ENCODE measurements around the gene PSMD4.

The PSMD4 gene

DNA sequence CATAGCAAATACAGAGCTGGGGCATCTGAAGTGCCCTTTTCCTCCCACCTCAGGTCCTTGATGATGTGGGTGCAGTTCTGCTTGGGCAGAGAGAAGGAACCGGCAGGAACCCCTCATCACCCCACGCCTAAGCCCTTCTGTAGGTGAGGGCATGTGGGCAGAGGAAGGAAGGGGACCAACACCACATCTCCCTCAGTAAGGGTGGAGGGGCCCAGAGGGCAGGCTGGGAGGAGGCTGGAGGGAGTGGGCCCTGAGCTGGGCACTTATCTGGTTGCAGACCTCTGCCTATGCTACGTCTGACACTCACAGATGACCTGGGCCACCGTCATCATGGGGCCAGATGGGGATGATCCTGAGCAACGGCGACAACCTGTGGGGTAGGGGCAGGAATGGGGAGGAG, 38.6 kb downstream of the PSMD4 start:
- FAIRE-seq (no peak), DNase-seq (ENCODE audit: insufficient read length, low spot score) (no peak)

DNA sequence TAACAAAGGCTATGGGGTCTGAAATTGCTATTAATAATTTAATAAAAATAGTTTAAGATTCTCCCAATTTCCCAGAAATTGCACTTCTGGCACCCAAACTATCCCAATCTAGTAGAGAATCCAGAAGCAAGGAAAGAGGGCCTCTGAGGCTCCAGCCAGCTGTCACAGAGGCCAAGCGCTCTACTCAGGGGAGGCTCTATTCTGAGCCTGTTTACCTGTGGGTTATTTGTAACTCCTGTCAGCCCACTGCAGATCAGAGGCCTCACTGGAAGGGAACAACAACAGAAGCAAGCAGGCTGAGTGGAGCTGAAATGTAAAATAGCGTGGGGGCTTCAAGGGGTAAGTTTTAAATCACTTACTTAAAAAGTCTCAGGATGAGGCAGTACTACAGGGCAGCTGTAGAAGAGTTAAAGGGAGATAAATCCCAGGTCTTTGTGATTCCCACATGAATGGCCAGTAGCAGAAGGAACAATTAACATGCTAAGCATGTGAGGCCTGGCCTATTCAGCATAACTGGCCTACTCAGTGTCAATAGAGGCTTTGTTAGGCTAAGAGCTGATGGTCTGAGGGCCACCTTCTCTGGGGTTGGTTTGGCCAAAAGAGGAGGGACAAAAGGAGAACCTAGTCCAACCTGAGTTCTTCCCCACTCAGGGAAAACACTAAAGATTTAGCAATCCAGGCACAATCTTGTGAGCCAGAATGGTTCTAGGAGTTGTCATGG, 40.4 kb downstream of the PSMD4 start:
- DNase-seq (ENCODE audit: insufficient read length, low spot score) (no peak), FAIRE-seq (no peak)

DNA sequence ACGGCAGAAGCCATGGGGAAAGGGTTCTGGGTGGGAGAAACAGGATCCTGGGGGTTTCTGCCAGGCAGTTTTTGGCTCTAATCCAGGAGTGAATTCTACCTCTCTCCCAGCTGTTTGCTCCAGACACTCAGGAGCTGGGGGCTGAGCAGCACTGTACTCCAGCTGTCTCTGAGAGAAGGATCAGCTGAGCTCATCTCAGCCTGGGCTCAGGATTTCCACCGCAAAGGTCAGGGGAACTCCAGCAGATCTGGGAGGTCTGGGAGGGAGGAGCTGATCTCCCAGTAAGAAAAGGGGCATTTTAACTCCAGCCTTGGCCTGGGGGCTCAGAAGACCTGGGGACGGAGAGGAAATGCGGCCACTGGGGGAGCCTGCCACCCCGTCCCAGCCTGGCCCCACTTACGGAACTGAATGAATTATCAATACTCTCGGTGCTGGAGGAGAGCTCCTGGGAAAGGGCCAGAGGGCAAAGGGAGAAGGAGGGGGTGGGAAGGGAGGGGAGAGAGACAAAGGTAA, 55.3 kb downstream of the PSMD4 start:
- FAIRE-seq = no peak
- DNase-seq (ENCODE audit: insufficient read length, low spot score) = no peak

DNA sequence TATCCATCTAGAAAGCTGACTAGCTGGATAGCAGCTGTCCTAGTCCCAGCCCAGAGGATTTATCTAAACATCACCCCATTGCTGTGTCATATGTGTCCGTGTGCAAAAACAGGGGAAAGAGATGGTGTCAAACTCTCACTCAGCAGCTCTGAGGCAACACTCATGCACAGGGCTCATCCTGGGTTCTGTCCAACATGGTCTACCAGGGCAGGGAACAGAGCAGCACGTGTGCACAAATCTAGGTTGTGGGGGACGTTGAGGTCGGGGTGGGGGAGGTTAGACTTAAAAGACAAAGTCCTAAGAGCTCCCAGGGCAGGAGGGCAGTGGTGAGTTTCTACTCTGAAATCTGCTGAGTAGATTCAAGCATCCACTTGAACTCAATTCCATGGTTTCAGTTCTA, 56.5 kb downstream of the PSMD4 start:
- DNase-seq (ENCODE audit: insufficient read length, low spot score) (no peak), FAIRE-seq (no peak)

DNA sequence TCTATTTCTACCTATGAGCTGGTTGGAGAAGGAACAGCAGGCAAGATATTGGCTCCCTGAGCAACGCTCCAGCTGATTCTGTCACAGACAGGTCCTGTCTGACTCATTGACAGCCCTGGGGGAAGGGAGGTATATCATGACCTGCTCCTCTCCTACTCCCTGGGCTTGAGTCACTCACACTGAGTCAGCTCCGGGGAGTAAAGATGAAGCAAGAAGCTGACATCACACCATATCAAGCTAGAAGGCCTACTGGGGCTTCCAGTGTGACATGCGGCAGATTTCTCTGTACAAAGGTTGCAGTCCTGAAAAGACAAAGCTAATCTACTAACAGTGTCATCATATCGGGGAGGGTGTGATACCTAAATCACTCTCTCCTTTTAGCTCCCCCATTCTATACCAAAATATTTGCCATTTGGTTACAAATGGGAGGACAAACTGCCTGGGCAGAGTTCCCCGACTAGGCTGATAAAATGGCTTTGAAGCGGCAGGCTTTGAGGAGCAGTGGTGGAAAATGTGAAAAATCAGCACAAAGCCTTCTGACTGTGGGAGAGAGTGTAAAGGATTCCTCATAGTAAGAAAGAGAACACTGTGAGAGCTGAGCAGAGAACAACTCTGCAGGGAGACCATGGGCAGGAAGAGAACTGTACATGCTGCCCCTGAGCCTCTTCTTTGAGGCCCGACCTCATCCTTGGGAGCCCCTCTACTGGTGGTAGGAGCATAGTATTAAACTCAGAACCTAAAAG, 57.2 kb downstream of the PSMD4 start:
- FAIRE-seq (no peak), DNase-seq (ENCODE audit: insufficient read length, low spot score) (no peak)

DNA sequence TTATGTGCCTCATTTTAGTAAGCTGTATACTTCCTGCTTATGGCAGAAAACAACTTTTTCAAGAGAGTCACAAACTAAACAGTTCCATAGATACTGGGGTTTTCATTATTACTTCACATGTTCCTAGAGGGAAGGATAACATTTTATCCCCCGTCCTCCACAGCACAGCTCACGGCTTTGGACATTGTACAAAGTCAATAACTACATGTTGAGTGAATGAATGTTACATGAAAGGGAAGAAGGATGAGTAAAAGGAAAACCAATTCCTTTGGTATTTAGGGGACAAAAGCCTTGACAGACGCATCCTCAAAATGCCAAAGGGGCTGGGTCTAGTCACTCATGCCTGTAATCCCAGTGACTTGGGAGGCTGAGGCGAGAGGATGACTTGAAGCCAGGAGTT, 57.9 kb downstream of the PSMD4 start:
- DNase-seq (ENCODE audit: insufficient read length, low spot score) = no peak

DNA sequence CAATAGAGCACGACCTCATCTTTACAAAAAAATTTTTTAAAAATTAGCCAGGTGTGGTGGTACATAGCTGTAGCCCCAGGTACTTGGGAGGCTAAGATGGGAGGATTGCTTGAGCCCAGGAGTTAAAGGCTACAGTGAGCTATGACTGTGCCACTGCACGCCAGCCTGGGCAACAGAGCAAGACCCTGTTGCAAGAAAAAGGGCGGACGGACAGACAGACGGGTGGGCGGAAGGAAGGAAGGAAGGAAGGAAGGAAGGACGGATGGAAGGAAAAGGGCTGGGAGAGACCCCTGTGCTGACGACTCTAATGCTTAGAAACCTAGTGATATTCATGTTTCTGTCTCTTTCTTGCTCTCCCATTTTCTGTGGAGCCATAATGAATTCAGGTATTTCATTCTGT, 58.3 kb downstream of the PSMD4 start:
- DNase-seq (ENCODE audit: insufficient read length, low spot score) = no peak
- FAIRE-seq = no peak

More for the DNA sequence above, 57.9 kb downstream of the PSMD4 start:
- no peak for FAIRE-seq

DNA sequence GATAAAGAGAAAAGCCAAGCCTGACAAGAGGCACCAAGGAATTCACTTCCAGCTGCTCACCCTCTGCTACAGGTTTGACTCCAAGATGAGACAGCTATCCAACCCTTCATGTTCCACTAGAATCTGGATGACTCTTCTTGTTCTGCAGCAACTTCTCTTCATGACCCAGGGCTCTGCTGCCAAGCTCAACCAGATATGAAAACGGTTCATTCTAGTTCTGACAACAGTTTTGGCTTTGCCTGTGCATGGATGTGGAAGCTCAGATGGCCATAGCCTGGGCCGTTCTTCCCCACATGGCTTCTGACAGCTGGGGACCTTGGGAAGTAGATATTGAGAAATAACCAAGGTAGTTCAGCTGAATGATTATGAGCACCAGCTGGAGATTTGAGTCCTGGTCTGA, 59.0 kb downstream of the PSMD4 start:
- FAIRE-seq = no peak
- DNase-seq (ENCODE audit: insufficient read length, low spot score) = no peak

DNA sequence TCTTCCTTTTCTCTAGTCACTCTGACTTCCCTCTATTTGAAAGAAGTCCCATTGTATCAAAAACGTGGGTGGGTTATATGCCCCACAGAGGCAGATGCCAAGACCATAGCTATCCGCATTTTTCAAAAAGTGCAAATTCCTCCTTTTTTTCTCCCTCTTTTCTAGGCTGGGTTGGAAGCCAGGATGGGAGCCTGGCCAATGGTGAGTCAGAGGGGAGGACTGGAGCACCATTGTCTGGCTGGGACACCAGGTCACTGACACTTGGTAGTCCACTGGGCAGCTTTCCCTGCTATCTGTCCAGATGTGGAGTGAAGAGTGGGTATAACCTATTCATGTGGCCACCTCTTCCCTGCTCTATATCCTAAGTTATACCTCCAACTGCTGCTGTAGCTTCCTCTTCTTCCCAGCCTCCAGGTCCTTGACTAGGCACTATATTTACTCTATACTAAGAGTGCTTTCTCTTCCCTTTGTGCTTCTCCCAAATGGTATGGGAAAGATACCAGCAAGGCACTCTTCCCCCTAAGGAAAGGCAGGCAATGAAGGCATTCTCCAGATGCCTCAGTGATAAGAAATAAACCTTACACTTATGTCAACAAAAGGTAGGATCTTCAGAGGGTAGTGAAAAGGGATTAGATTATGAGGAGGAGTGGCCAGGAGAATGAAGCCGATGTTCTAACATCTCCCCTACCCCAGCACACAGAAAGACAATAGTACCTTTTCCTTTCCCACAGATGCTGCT, 59.8 kb downstream of the PSMD4 start:
- no peak for FAIRE-seq

DNA sequence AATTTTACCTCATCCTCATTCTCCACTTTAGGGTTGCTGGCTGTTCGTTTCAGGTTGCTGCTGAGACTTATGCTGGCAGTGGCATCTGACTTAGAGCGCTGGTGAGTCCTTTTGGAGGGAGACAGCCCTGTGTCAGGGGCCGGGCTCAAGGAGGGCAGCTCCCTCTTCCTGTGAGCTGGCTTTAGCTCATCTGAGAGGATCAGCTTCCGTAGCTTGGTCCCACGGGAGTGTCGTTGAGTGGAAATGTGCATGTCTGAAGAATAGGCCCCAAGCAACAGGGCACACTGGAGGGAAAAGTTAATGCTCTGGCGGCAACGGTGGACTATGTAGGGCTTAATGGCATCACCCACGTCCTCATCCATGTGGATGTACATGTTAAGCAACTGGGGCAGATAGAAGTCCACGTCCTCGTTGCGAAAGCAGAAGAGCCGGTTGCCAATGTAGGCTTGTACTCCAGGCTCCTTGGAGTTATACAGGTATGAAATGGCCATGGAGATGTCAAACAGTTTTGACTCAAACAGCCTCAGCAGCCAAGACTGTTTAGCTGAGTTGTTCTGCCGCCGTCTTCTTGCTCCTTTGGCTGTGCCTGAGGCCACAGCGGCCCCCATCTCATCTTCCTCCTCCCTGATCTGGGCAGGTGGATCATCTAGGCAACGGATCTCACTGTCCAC, 61.2 kb downstream of the PSMD4 start:
- FAIRE-seq = no peak
- no peak for DNase-seq (ENCODE audit: insufficient read length, low spot score)

More for the DNA sequence above, 59.8 kb downstream of the PSMD4 start:
- DNase-seq (ENCODE audit: insufficient read length, low spot score) = no peak
